Ovary (tissue), 3 donors: Measurements from ENCODE around the gene CPED1.

Experiments
- CTCF ChIP-seq, 3 donors: fragments of 450-650 bp in 2 of 3; fragments of 200-600 bp in 1 of 3; IDR thresholded peaks; one replicate each; pipeline versions ENCODE4 v1.5.1 to v1.8.0; 2016 to 2022; ENCODE audit warnings: antibody characterized with exemption in 3 of 3, mild to moderate bottlenecking in 1 of 3
- POLR2A ChIP-seq: fragments of 450-650 bp; IDR thresholded peaks from one replicate; pipeline ENCODE4 v1.6.1; 2017; ENCODE audit warnings: antibody characterized with exemption, mild to moderate bottlenecking, moderate library complexity
- donor health status: DM: no; HTN: no; CAD: no.

DNA sequence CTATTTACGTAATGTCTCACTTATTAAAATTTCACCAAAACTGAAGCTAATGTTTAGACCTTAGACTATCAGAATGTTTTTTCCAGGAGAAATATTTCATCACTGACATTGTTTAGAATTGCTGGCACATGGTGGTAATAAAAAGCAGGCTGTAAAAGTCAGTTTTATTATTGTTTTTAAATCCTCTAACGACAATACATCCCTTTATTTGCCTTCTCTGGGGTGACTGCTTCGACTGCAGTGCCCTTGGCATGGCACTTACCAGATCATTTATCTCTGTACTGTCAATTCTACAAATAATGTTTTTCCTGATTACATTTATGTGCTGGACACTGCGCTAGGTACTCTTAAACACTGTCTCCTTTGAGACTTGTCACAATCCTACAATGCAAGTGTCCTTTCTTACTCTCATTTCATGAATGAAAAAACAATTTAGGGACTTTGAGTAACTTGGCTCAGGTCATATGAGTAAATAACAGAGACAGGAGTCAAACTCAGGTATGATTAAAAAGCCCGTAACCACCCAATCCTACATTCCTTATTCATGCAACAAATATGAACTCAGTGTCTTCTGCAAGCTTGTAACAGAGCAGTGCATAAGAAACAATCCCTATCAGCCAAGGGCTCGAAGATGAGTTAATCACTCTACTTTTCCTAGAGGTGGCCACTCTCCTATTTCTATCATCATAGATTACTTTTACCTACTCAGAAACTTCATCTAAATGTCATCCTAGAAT, 43.5 kb upstream of the CPED1 start:
- TF ChIP-seq CTCF (IDR thresholded peaks at IDR 0.05) (no peak), POLR2A (no peak)
